HG03097 (cell line): ENCODE results near the gene WNT5A.
"Not testable (repeated sequence)": the region's sequence is repeated elsewhere in the genome, so short reads cannot be mapped to it uniquely, and the experiment has no call there.

ENCODE experiments used
- ATAC-seq: cut with Tn5 transposase; IDR thresholded peaks from one replicate; pipeline ENCODE4 v1.9.1; 2021; ENCODE audit not compliant: unreplicated experiment, low FRiP score

The WNT5A gene

GRCh38 chr3:55507808-55508207, 20.7 kb upstream of the WNT5A start:
- ATAC-seq, result no peak

GRCh38 chr3:55505776-55506175, 18.7 kb upstream of the WNT5A start:
- no peak for ATAC-seq

GRCh38 chr3:55505102-55505501, 18.0 kb upstream of the WNT5A start:
- ATAC-seq, result not testable (repeated sequence)

GRCh38 chr3:55501905-55502304, 14.8 kb upstream of the WNT5A start:
- no peak for ATAC-seq

- ATAC-seq, result no peak
Measured at GRCh38 chr3:55500555-55501330, 13.6 kb upstream of the WNT5A start.

GRCh38 chr3:55498520-55498919, 11.4 kb upstream of the WNT5A start:
- no peak for ATAC-seq

- ATAC-seq, result no peak
Measured at GRCh38 chr3:55497250-55497649, 10.1 kb upstream of the WNT5A start.

- ATAC-seq, result no peak
Measured at GRCh38 chr3:55494976-55495375, 7.9 kb upstream of the WNT5A start.

GRCh38 chr3:55492976-55493375, 5.9 kb upstream of the WNT5A start:
- ATAC-seq, result no peak

- no peak for ATAC-seq
Measured at GRCh38 chr3:55491296-55491816, 4.2 kb upstream of the WNT5A start.

- no peak for ATAC-seq
Measured at GRCh38 chr3:55490276-55490913, 3.3 kb upstream of the WNT5A start.

- ATAC-seq, result no peak
Measured at GRCh38 chr3:55489798-55490132, 2.7 kb upstream of the WNT5A start.

- ATAC-seq, result no peak
Measured at GRCh38 chr3:55488398-55489055, 1.4 kb upstream of the WNT5A start.

GRCh38 chr3:55487381-55488241, 505 bp upstream of the WNT5A start:
- no peak for ATAC-seq

GRCh38 chr3:55486101-55486856, 827 bp downstream of the WNT5A start:
- ATAC-seq, result no peak

- ATAC-seq, result peak; percentile 60
Measured at GRCh38 chr3:55484801-55485791, 2.0 kb downstream of the WNT5A start.

- ATAC-seq, result no peak
Measured at GRCh38 chr3:55484191-55484689, 2.9 kb downstream of the WNT5A start.

GRCh38 chr3:55483196-55484095, 3.7 kb downstream of the WNT5A start:
- no peak for ATAC-seq
